ENCODE data around the gene ADAMTS17.

GRCh38 chr15:100330221-100330620 lies 11.6 kb downstream of the ADAMTS17 start:
- TF ChIP-seq POLR2A (IDR thresholded peaks at IDR 0.05; ENCODE audit: low read depth, low read length) (no peak), POLR2AphosphoS5 (IDR thresholded peaks at IDR 0.05; ENCODE audit: low read depth, low read length) (no peak)
